AG09319 (cell line): ENCODE results near the gene TMEM203.

Experiments
- DNase-seq: peaks from one replicate; pipeline ENCODE4 v3.0.0-alpha.2; 2010; ENCODE audit warnings: low read depth; ENCODE audit errors: extremely low read depth
- CTCF ChIP-seq: IDR thresholded peaks from 2 replicates; pipeline ENCODE4 v1.5.1; 2011; ENCODE audit warnings: low read depth, mild to moderate bottlenecking, inconsistent platforms, low read length, moderate library complexity

TMEM203 gene

DNA sequence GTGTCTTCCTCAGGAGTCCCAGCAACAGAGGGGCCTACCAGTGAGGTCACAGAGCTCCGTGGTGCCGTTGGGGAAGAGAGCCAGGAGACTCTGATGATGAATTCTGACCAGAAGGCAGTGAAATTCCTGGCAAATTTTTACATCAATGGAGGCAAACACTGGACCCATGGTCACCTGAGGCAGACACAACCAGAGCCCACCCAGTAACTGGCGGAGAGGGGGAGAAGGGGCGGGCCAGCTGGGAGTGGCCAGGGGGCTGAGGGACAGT lies 45.7 kb upstream of the TMEM203 start, which contains the start of gene STPG3:
STPG3 (plus strand) TSS at position 93 of the 268 bp plus-strand sequence; CDS start at position 94, 1 bp downstream.
- no peak for TF ChIP-seq CTCF
- DNase-seq: no peak

DNA sequence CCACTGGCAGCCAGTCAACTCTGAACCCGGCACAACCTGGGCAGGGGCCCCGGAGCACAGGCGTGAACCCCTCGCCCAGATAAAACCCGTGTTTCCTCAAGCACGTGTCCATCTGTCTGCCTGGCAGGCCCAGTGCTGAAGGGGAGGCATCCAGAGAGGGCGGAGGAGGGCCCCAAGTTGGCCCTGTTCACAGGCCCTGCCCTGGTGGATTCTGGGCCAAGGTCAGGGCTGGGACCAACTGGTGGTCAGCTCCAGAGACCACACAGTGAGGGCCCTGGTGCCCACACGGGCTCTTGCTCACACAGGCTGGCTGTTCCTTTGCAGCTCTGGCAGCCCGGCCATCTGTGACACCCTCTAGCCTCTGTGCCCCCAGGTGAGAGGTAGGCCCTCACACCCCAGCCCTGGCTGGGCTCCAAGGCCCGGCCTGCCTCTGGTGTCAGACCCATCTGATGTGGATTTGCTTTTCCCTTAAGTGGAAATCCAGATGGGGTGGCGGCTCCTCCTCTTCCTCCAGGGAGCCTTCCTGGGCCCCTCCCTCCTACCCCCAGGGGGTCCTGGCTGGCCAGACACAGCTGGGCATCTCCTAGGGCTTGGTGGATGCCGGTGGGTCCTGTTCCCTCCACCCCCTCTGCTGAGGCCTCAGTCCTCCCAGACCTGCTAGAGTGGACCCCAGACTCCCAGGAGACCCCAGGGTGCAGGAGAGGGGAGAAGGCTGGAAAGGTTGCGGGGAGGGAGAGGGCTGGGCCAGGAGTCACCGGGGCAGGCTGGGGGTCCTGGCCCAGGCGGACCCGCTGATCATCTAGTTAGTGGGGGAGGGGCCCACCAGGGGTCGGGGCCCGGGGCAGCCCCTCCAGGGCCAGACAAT lies 45.1 kb upstream of the TMEM203 start:
- no peak for DNase-seq
- TF ChIP-seq CTCF: no peak

DNA sequence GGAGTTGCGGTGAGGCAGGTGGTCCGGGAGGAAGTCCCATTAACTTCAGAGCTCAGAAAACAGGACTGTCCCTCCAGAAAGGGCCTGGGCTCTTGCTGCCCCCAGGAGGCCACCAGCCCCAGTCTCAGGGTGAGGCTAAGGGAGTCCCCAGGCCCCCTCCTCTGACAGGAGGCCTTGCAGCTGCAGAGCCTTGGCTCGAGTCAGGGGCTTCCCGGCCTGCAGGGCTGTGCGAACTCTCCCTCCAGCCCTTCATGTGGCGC lies 42.4 kb upstream of the TMEM203 start:
- no peak for TF ChIP-seq CTCF
- no peak for DNase-seq

DNA sequence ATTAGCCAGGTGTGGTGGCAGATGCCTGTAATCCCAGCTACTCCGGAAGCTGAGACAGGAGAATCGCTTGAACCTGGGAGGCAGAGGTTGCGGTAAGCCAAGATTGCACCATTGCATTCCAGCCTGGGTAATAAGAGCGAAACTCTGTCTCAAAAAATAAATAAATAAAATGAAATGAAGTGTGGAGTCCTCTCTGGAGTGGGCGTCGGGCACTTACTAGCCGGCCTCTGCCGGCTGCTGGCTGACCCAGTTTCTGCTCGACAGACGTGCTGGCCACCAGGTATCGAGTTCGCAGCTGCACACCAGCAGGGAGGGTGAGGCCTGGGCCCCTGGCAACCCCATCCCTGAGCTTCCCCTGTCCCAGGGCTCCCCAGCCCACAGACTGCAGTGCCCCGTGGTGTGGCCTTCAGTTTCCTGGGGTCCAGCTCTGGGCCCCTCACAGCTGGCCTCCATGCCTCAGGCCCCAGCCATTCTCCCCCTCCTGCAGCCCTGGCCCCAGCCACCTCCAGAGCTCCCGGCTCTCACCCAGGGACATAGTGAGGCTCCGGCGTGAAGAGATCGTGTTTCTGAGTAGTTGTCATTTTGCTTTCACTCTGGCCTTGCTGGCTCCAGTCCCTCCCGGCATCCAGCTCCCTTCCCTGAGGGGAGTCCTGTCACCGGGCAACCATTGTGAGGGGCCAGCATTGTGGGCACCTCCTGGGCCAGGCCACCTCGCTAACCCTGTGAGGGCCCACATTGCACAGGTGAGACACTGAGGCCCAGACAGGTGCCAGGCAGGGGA lies 41.9 kb upstream of the TMEM203 start:
- TF ChIP-seq CTCF: no peak

DNA sequence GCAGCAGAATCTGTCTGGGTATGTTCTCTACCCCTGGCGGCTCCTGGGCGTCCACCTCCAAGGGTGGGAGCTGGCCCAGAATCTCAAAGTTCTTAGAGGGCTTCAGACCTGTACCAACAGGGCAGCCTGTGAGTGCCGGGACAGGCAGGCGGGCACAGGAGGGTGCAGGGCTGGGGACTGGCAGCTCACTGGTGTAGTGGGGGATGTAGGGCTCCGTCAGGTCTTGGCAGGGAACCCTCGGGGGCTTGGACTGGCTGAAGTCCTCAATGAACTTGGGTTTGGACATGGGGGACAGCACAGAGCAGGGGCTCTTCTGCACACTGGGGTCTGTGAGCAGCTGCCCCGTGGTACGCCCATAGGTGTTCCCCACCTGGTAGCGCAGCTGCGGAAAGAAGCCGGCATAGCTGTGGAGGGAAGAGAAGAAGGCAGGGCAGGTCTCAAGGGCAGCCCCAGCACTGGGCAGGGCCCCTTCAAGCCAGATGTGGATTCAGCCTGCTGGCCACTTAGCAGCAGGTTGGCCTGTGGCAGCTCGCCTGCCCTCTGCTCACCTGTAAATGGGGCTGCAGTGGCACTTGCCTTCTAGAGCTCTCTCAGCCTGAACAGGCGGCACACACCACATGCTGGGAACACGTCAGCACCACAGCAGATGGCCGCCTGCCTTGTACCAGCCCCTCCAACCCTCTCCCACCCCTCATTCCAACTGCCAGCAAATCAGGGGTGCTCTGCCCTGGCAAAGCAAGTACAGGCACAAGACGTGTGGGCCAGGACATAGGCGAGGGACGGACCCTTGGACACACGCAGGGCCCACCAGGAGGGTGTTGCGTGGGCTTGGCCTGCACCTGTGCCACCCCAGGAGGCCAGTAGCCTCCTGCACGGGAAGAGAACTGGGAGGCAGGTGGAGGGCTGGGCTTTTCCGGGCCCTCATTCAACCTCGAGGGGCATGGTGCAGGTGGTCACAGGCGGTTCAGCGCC lies 40.3 kb upstream of the TMEM203 start:
- DNase-seq: no peak
- TF ChIP-seq CTCF: no peak

More for the DNA sequence above, 41.9 kb upstream of the TMEM203 start:
- no peak for DNase-seq

GRCh38 chr9:137244486-137245449 lies 39.3 kb upstream of the TMEM203 start:
- DNase-seq: no peak
- no peak; the same call in 1 of the 2 replicates for TF ChIP-seq CTCF
